NCI-H345 treated with DMSO at 0.1 percent for 48 hours (cell line): ENCODE results near the gene PCID2.

Experiments
- DNase-seq: peaks from one replicate; lab custom pipeline; 2025; ENCODE audit not compliant: unreplicated experiment; lab: John Stamatoyannopoulos, UW

The PCID2 gene

GRCh38 chr13:113150550-113151365 lies 57.7 kb downstream of the PCID2 start:
- DNase-seq = no peak

- no peak for DNase-seq
Observed at GRCh38 chr13:113149711-113150549, 58.5 kb downstream of the PCID2 start.

GRCh38 chr13:113148940-113149503 lies 59.4 kb downstream of the PCID2 start:
- no peak for DNase-seq

DNA sequence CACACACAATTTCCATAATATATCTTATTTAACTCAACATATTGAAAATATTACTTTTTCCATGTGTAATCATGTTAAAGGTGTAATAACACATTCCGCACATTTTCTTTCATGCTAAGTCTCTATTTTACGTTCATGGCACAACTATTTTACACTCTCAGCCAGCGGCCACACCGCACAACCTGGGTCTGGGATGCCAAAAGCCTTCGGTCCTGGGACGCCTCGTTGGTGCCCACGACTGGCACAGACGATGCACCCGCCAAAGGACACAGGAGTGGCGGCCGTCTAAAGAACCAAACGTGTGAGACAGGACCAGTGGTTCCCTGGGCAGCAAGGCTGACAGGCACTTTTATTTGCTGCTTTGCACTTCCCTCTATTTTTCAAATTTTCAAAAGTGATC lies 60.1 kb downstream of the PCID2 start:
- no peak for DNase-seq

DNA sequence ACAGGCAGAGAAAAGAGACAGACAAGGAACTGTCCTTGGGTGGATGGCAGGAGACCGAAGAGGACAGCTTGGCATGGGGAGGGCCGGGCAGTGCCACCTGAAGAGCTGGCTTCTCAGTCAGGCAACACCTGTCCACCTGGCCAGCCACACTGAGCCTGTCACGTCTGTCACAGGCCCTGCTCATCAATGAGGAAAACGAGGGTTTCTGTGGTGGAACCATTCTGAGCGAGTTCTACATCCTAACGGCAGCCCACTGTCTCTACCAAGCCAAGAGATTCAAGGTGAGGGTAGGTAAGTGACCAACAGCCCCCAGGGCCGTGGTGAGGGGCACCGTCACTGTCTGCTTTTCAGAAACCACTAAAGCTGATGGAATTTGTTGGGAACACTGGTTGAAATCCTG lies 61.3 kb downstream of the PCID2 start:
- DNase-seq = no peak

DNA sequence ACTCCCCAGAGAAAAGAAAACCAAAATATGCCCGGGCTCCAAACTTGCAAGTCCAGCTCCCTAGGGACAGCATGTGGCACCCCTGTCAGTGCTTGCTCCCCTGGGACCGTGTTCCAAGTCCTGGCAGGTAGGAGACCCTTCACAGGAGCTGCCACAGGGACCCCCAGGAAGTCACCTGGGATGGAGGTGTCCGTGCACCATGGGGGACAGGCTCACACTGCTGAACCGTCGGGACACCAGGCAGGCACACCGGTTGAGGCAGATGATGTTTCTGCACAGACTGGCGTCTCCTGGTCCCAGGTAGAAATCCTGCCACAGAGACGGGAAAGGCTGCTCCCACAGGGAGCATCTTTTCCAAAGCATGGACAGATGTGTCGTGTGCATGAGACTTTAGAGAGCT lies 61.7 kb downstream of the PCID2 start:
- no peak for DNase-seq

- no peak for DNase-seq
Observed at GRCh38 chr13:113145911-113146598, 62.4 kb downstream of the PCID2 start.

- DNase-seq = no peak
Observed at GRCh38 chr13:113145496-113145895, 63.0 kb downstream of the PCID2 start.

GRCh38 chr13:113144255-113144629 lies 64.2 kb downstream of the PCID2 start:
- no peak for DNase-seq

- DNase-seq = no peak
Observed at GRCh38 chr13:113143466-113144254, 64.8 kb downstream of the PCID2 start.

DNA sequence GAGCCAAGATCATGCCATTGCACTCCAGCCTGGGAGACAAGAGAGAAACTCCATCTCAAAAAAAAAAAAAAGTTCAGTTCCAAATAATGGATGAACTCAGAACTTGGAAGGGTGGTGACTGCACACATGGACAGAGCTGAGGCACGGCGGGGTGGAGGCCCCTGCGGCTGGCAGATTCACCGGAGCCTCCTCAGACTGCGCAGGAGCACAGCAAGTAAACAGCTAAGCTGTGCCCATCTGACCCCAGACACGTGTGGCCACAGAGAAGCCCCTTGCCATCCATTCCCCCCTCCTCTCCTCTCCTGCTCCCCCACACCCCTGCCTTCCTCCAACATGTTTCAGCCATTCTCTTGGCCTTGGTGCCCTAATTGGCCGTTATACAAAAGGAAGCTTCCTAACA lies 65.6 kb downstream of the PCID2 start:
- DNase-seq = no peak

DNA sequence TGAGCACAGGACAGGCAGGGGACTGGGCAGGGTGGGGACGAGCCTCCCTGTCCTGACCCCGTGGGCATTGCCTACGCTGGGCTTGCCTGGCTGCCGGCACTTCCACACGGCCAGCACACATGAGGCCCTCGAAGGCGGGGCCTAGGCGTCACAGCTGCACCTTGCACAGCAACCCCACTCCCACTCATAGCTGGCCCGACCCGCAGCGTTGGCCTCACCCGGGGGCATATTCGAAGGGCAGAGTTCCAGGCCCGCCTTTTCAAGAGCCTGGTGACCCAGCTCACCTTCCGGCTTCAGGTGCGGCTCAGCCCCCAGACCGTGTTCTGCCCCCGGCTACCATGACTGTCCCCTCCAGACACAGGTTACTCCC lies 66.9 kb downstream of the PCID2 start:
- DNase-seq = no peak

GRCh38 chr13:113140677-113141600 lies 67.5 kb downstream of the PCID2 start:
- no peak for DNase-seq

DNA sequence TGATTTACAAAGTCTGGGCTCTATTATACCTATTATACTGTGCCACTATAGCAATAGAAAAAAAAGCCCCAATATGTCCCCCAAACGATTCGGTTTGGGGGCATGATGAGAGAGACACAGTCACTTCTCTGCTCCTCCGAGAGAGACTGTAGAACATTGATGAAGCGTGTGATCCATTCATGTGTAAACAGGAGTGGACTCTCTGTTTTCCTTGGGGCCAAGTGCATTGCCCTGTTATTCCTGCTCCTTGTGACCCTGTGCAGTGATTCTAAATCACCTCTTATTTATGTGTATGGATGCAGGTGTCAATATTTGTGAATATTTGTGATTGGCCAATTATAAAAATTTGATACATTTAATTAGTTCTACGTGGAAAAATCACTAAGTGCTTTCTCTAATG lies 68.9 kb downstream of the PCID2 start:
- DNase-seq = no peak

GRCh38 chr13:113138792-113139551 lies 69.5 kb downstream of the PCID2 start:
- no peak for DNase-seq

- no peak for DNase-seq
Observed at GRCh38 chr13:113137691-113138298, 70.7 kb downstream of the PCID2 start.

DNA sequence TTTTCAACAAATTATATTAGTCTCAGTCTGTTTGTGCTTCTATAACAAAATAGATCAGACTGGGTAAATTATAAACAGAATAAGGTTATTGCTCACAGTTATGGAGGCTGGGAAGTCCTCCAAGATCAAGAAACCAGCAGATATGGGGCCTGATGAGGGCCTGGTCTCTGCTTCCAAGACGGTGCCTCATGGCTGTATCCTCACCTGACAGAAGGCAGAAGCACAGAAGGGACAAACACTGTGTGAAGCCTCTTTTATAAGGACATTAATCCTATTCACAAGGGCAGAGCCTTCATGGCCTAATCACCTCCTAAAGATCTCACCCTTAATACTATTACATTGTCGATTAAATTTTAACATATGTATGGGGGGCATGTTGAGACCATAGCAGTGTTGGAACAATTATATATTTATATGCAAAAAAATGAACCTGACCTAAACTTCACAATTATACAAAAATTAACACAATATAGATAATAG lies 73.1 kb downstream of the PCID2 start:
- no peak for DNase-seq
